H1 (cell line): ENCODE data around the gene STAT1. TPM values are rescaled to one million over a fixed set of nuclear protein-coding genes. Genes with fewer than 3 reads are reported as not detected.

Source experiments
- CTCF ChIA-PET: fragments of 300-600 bp; sonication (Branson Sonifier 250); formaldehyde crosslinking; loops from one replicate; lab custom pipeline; 2021; ENCODE audit not compliant: partially characterized antibody; lab: Charles Lee
- POLR2A ChIA-PET: fragments of 300-600 bp; sonication (Branson Sonifier 250); formaldehyde crosslinking; loops from one replicate; lab custom pipeline; 2021; ENCODE audit warnings: inconsistent platforms; ENCODE audit not compliant: partially characterized antibody; lab: Charles Lee
- DNase-seq, 2 experiments: peaks; one replicate each; pipeline versions ENCODE4 v3.0.0 to v3.0.0-alpha.2; 2010 to 2022; ENCODE audit warnings: low spot score in 2 of 2, low read depth in 1 of 2, mixed read lengths in 1 of 2
- FAIRE-seq: peaks from 2 replicates; lab custom pipeline; 2011; peaks lifted over from hg19 to GRCh38; lab: Jason Lieb, UNC
- H2AFZ ChIP-seq: 2 replicates; pipeline ENCODE4 v1.8.1; 2012; ENCODE audit warnings: low read length, inconsistent platforms
- H2AK5ac ChIP-seq: 2 replicates; pipeline ENCODE4 v1.6.1; 2013; ENCODE audit warnings: low read depth, low read length
- H2BK120ac ChIP-seq: replicated peaks from 2 replicates; pipeline ENCODE3; 2013; ENCODE audit warnings: low read depth, low read length, inconsistent platforms
- H2BK12ac ChIP-seq: 2 replicates; pipeline ENCODE4 v1.6.1; 2013; ENCODE audit warnings: low read depth, low read length
- H2BK15ac ChIP-seq: 2 replicates; pipeline ENCODE4 v1.6.1; 2013; ENCODE audit warnings: low read length
- H2BK20ac ChIP-seq: 2 replicates; pipeline ENCODE4 v1.6.1; 2013; ENCODE audit warnings: low read length
- H2BK5ac ChIP-seq: 2 replicates; pipeline ENCODE4 v1.6.1; 2013; ENCODE audit warnings: low read depth, low read length
- H3K14ac ChIP-seq: 2 replicates; pipeline ENCODE4 v1.6.1; 2013; ENCODE audit warnings: inconsistent platforms; ENCODE audit not compliant: insufficient read length
- H3K18ac ChIP-seq: 2 replicates; pipeline ENCODE4 v1.6.1; 2013; ENCODE audit warnings: low read length; ENCODE audit errors: extremely low read depth
- H3K23ac ChIP-seq: 2 replicates; pipeline ENCODE4 v1.6.1; 2013; ENCODE audit warnings: inconsistent platforms; ENCODE audit not compliant: insufficient read length
- H3K23me2 ChIP-seq: 2 replicates; pipeline ENCODE4 v1.6.1; 2013; ENCODE audit warnings: low read depth, low read length
- H3K27ac ChIP-seq: 2 replicates; pipeline ENCODE4 v1.6.1; 2011; ENCODE audit warnings: low read depth, low read length, inconsistent platforms
- H3K27me3 ChIP-seq, 4 experiments: replicated peaks in 1 of 4; 1 replicate in 1 of 4; 2 replicates in 3 of 4; pipeline versions ENCODE4 v1.6.1 to v1.8.1; 2011 to 2013; ENCODE audit warnings: low read length in 3 of 4, mild to moderate bottlenecking in 3 of 4, inconsistent platforms in 2 of 4, mixed read lengths in 2 of 4, moderate library complexity in 1 of 4; ENCODE audit not compliant: control insufficient read depth in 3 of 4, insufficient read depth in 3 of 4; ENCODE audit errors: extremely low read depth in 1 of 4
- H3K36me3 ChIP-seq, 4 experiments: 2 replicates each; pipeline versions ENCODE4 v1.6.1 to v1.8.1; 2011 to 2013; ENCODE audit warnings: mild to moderate bottlenecking in 4 of 4, low read length in 3 of 4, moderate library complexity in 2 of 4, control low read depth in 1 of 4, inconsistent platforms in 1 of 4; ENCODE audit not compliant: insufficient read depth in 4 of 4, control insufficient read depth in 2 of 4
- H3K4ac ChIP-seq: replicated peaks from 2 replicates; pipeline ENCODE3; 2013; ENCODE audit warnings: low read length, low read depth, mixed read lengths, inconsistent platforms; ENCODE audit not compliant: insufficient read length
- H3K4me1 ChIP-seq, 4 experiments: replicated peaks in 1 of 4; 1 replicate in 1 of 4; 2 replicates in 3 of 4; pipeline versions ENCODE4 v1.6.1 to v1.8.1; 2011 to 2013; ENCODE audit warnings: low read length in 3 of 4, inconsistent platforms in 2 of 4, mixed read lengths in 1 of 4; ENCODE audit not compliant: insufficient read depth in 4 of 4, control insufficient read depth in 3 of 4
- H3K4me2 ChIP-seq, 2 experiments: 2 replicates each; pipeline versions ENCODE4 v1.6.1 to v1.8.1; 2011 to 2013; ENCODE audit warnings: low read depth in 2 of 2, low read length in 2 of 2, control low read depth in 1 of 2, inconsistent platforms in 1 of 2, mild to moderate bottlenecking in 1 of 2; ENCODE audit not compliant: insufficient read depth in 1 of 2
- H3K4me3 ChIP-seq, 4 experiments: fragments of 200-600, 300-600 bp in 1 of 4; sonication (generic), shearing (Covaris generic), sonication (Bioruptor Twin) in 1 of 4; 2 replicates each; pipeline versions ENCODE4 v1.5.1 to v1.8.1; 2011 to 2016; ENCODE audit warnings: low read length in 4 of 4, low read depth in 3 of 4, control low read depth in 2 of 4, inconsistent platforms in 2 of 4, mild to moderate bottlenecking in 2 of 4, mixed read lengths in 1 of 4, moderate library complexity in 1 of 4; ENCODE audit not compliant: insufficient read depth in 2 of 4; ENCODE audit errors: extremely low read depth in 1 of 4
- H3K56ac ChIP-seq: replicated peaks from 2 replicates; pipeline ENCODE3; 2013; ENCODE audit warnings: low read depth, mild to moderate bottlenecking, mixed read lengths, low read length, inconsistent platforms; ENCODE audit not compliant: insufficient read length
- H3K79me1 ChIP-seq: 2 replicates; pipeline ENCODE4 v1.6.1; 2013; ENCODE audit warnings: low read depth, low read length, control low read depth
- H3K79me2 ChIP-seq, 2 experiments: 2 replicates each; pipeline versions ENCODE4 v1.6.1 to v1.8.1; 2012 to 2013; ENCODE audit warnings: low read length in 2 of 2, mild to moderate bottlenecking in 2 of 2, inconsistent platforms in 1 of 2; ENCODE audit not compliant: insufficient read depth in 2 of 2, control insufficient read depth in 1 of 2
- H3K9ac ChIP-seq, 4 experiments: replicated peaks in 1 of 4; 1 replicate in 1 of 4; 2 replicates in 3 of 4; pipeline versions ENCODE4 v1.6.1 to v1.8.1; 2011 to 2013; ENCODE audit warnings: low read depth in 3 of 4, low read length in 3 of 4, control low read depth in 2 of 4, mild to moderate bottlenecking in 2 of 4, moderate library complexity in 2 of 4, inconsistent platforms in 1 of 4; ENCODE audit errors: extremely low read depth in 1 of 4
- H3K9me3 ChIP-seq, 2 experiments: 2 replicates each; pipeline versions ENCODE4 v1.6.1 to v1.8.1; 2012 to 2013; ENCODE audit warnings: mild to moderate bottlenecking in 2 of 2, moderate library complexity in 2 of 2, control low read depth in 1 of 2, inconsistent platforms in 1 of 2, low read depth in 1 of 2, low read length in 1 of 2, mixed read lengths in 1 of 2; ENCODE audit not compliant: insufficient read depth in 2 of 2
- H4K20me1 ChIP-seq, 2 experiments: replicated peaks in 1 of 2; 2 replicates each; pipeline versions ENCODE3 to v1.8.1; 2011 to 2013; ENCODE audit warnings: inconsistent platforms in 2 of 2, low read length in 2 of 2, mild to moderate bottlenecking in 1 of 2; ENCODE audit not compliant: insufficient read depth in 2 of 2, control insufficient read depth in 1 of 2
- H4K5ac ChIP-seq: 2 replicates; pipeline ENCODE4 v1.6.1; 2013; ENCODE audit warnings: low read length, low read depth, mixed read lengths, inconsistent platforms; ENCODE audit not compliant: insufficient read length
- H4K8ac ChIP-seq: 2 replicates; pipeline ENCODE4 v1.8.0; 2013; ENCODE audit warnings: mild to moderate bottlenecking, moderate library complexity, low read length, inconsistent platforms; ENCODE audit not compliant: insufficient read depth; ENCODE audit errors: extremely low read depth
- H4K91ac ChIP-seq: replicated peaks from 2 replicates; pipeline ENCODE3; 2013; ENCODE audit warnings: low read length, mixed read lengths, inconsistent platforms; ENCODE audit not compliant: insufficient read length
- JUN ChIP-seq: IDR thresholded peaks from 2 replicates; pipeline ENCODE4 v1.6.1; 2011; ENCODE audit warnings: low read depth, mild to moderate bottlenecking, improper control_type of control experiment, low read length
- RBBP5 ChIP-seq: IDR thresholded peaks from 2 replicates; pipeline ENCODE4 v1.7.1; 2012; ENCODE audit warnings: low read depth, mild to moderate bottlenecking, inconsistent platforms, low read length, moderate library complexity, borderline replicate concordance
- RXRA ChIP-seq: IDR thresholded peaks from 2 replicates; pipeline ENCODE4 v1.6.1; 2011; ENCODE audit warnings: low read depth, mild to moderate bottlenecking, low read length, moderate library complexity; ENCODE audit not compliant: insufficient read depth
- SAP30 ChIP-seq: fragments of 300-600 bp; sonication (generic); IDR thresholded peaks from 2 replicates; pipeline ENCODE4 v1.7.1; 2012; ENCODE audit warnings: low read length, moderate library complexity, mild to moderate bottlenecking, inconsistent platforms; ENCODE audit not compliant: insufficient read depth, insufficient replicate concordance
- SIN3A ChIP-seq, 2 experiments: IDR thresholded peaks in 1 of 2; conservative IDR thresholded peaks in 1 of 2; 2 replicates each; pipeline ENCODE4 v1.6.1; 2011 to 2012; ENCODE audit warnings: low read length in 2 of 2, improper control_type of control experiment in 1 of 2, low read depth in 1 of 2, mild to moderate bottlenecking in 1 of 2
- SIRT6 ChIP-seq: IDR thresholded peaks from one replicate; pipeline ENCODE4 v1.7.1; 2012; ENCODE audit warnings: low read length, inconsistent platforms
- SP4 ChIP-seq: IDR thresholded peaks from 2 replicates; pipeline ENCODE4 v1.6.1; 2012; ENCODE audit warnings: low read length, inconsistent platforms
- TCF12 ChIP-seq: IDR thresholded peaks from 2 replicates; pipeline ENCODE4 v1.6.1; 2011; ENCODE audit warnings: low read depth, mild to moderate bottlenecking, low read length
- WGBS, 2 experiments: shearing (Covaris generic) in 1 of 2; methylation state at CpG; one replicate each; pipeline versions ENCODE4 v1.1.6 to v1.1.7; 2013 to 2015; ENCODE audit warnings: low lambda C conversion rate in 2 of 2, mixed read lengths in 2 of 2, inconsistent platforms in 1 of 2, low coverage in 1 of 2, missing lambda C conversion rate in 1 of 2; ENCODE audit not compliant: insufficient replicate concordance in 2 of 2, insufficient coverage in 1 of 2, insufficient read length in 1 of 2; ENCODE audit errors: extremely low coverage in 1 of 2, missing lambda C conversion rate in 1 of 2; 5-methylcytosine and 5-hydroxymethylcytosine counted together
- polyA plus RNA-seq, 7 experiments: library from polyadenylated mRNA; depleted of rRNA in 3 of 7; stranded (reverse) in 5 of 7; unstranded in 2 of 7; fragments of >200 nt in 5 of 7; fragments of 200-250 nt in 2 of 7; gene quantifications; 1 replicate in 5 of 7; 2 replicates in 1 of 7; 4 replicates in 1 of 7; pipeline versions ENCODE4 v1.2.1 to v1.2.3, GENCODE V29; 2011 to 2013; ENCODE audit warnings: missing spikeins in 2 of 7, mixed read lengths in 2 of 7
- total RNA-seq: library from RNA; stranded (reverse); fragmentation: NEBNext Ultra II Directional; extraction: Animal tissue kit (Norgen Biotek cat#: 25700); gene quantifications from 2 replicates; pipeline ENCODE4 v1.2.1, GENCODE V29; 2021
- TF ChIP-seq, protein P1 (sequence below): IDR thresholded peaks from 2 replicates; pipeline ENCODE4 v1.6.1; 2012; ENCODE audit warnings: inconsistent platforms

Gene STAT1
- total and polyA plus RNA-seq, 2 of the 8 experiments (the other 6 are each of a cell fraction or from before 2014, with no cell fraction given), result 20.3 to 43.0 TPM

DNA sequence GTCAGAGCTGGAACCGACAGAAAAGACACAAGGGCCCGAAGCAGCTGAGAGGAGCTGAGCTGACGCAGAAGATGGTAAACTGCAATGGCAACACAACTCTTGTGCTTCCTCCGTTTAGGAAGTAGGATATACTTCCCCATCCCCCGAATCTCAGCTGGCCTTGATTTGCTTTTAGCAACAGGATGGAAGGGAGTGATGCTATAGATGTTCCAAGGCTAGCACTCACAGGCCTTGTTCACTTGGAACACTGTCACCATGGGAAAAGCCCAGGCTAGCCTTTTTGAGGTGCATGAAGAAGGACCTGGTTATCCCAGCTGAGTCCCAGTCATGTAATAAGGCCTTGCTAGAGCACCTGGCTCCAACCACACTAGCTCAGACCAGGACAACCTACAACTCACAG lies 26.0 kb downstream of the STAT1 start:
- Histone ChIP-seq H3K4me3 (no peak overlapping the region), H3K14ac (no peak overlapping the region), H3K9ac (no peak overlapping the region), H2BK5ac (no peak overlapping the region), H3K9me3 (no peaks in the 10 kb centered on the region), H3K36me3 (peaks cover 22 to 74% (median 58%) of the 10 kb centered on the region in 4 experiments), H3K27me3 (no peaks in the 10 kb centered on the region), H2BK12ac (no peak overlapping the region), H2BK20ac (no peak overlapping the region), H2BK15ac (no peak overlapping the region), H4K5ac (no peak overlapping the region), H3K4me1 (no peaks in the 10 kb centered on the region), H4K20me1 (peaks cover 0 to 2% of the 10 kb centered on the region in 2 experiments), H3K4ac (no peak overlapping the region), H2BK120ac (no peak overlapping the region), H3K79me1 (no peaks in the 10 kb centered on the region), H3K56ac (no peak overlapping the region), H3K18ac (no peak overlapping the region), H2AK5ac (no peak overlapping the region), H3K79me2 (no peaks in the 10 kb centered on the region), H4K91ac (no peak overlapping the region), H3K27ac (no peak overlapping the region), H3K4me2 (no peak overlapping the region), H4K8ac (no peak overlapping the region), H2AFZ (no peak overlapping the region), H3K23me2 (no peaks in the 10 kb centered on the region), H3K23ac (no peak overlapping the region)
- CTCF ChIA-PET, result interaction anchor here (0.9 to 2.2 kb wide), 2 partner anchors 9 to 13 kb away, joined by 3 to 16 read pairs; no protein-coding TSS in a partner anchor
- TF ChIP-seq RXRA (no peak), RBBP5 (no peak), SIRT6 (no peak), TCF12 (no peak), SP4 (no peak), JUN (no peak), SAP30 (no peak), SIN3A (conservative IDR thresholded peaks at IDR 0.05 in 1 of 2, IDR thresholded peaks at IDR 0.05 in 1 of 2; ENCODE audit: low read depth in 1 of 2, low read length in 2 of 2) (no peak)
- TF ChIP-seq, protein P1, sequence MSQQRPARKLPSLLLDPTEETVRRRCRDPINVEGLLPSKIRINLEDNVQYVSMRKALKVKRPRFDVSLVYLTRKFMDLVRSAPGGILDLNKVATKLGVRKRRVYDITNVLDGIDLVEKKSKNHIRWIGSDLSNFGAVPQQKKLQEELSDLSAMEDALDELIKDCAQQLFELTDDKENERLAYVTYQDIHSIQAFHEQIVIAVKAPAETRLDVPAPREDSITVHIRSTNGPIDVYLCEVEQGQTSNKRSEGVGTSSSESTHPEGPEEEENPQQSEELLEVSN, result no peak
- no peak for DNase-seq
- POLR2A ChIA-PET, result no interaction called here
- no peak for FAIRE-seq
- 85% methylated on average over 5 of the region's 5 CpGs; no CpG with 5 or more reads in 1 of the 2 experiments for WGBS, 2 experiments
